Stimulated activated CD8-positive, alpha-beta memory T cell treated with anti-CD3 and anti-CD28 coated beads, Interleukin-7, amount 100 ng/mL, for 4 hours (primary cell): Measurements from ENCODE around the gene TMEM238L.

Experiments
- DNase-seq, 2 donors: peaks; one replicate each; pipeline ENCODE4 v3.0.0-alpha.2; 2020; ENCODE audit warnings: low read depth in 2 of 2

TMEM238L gene

GRCh38 chr17:10804546-10804945 is 647 bp upstream of the TMEM238L start:
- DNase-seq: no peak

- DNase-seq: no peak
These were observed 549 bp downstream of the TMEM238L start for GRCh38 chr17:10803350-10803749.

GRCh38 chr17:10802496-10803284 is 1.2 kb downstream of the TMEM238L start:
- DNase-seq: no peak

- DNase-seq: no peak
These were observed 4.5 kb downstream of the TMEM238L start for GRCh38 chr17:10799407-10799806.

- DNase-seq: no peak
These were observed 5.0 kb downstream of the TMEM238L start for GRCh38 chr17:10798910-10799309.

- no peak for DNase-seq
These were observed 5.6 kb downstream of the TMEM238L start for GRCh38 chr17:10798332-10798749.

GRCh38 chr17:10797476-10798328 is 6.2 kb downstream of the TMEM238L start:
- no peak for DNase-seq

- DNase-seq: no peak
These were observed 10.1 kb downstream of the TMEM238L start for GRCh38 chr17:10793816-10794215.

GRCh38 chr17:10793256-10793655 is 10.6 kb downstream of the TMEM238L start:
- no peak for DNase-seq

GRCh38 chr17:10792151-10792550 is 11.7 kb downstream of the TMEM238L start:
- no peak for DNase-seq

- DNase-seq: no peak
These were observed 13.2 kb downstream of the TMEM238L start for GRCh38 chr17:10790491-10791401.

GRCh38 chr17:10789694-10790271 is 14.1 kb downstream of the TMEM238L start:
- DNase-seq: no peak

GRCh38 chr17:10787306-10788045 is 16.4 kb downstream of the TMEM238L start:
- no peak for DNase-seq

- DNase-seq: no peak
These were observed 18.6 kb downstream of the TMEM238L start for GRCh38 chr17:10785295-10785694.

- DNase-seq: no peak
These were observed 24.3 kb downstream of the TMEM238L start for GRCh38 chr17:10779609-10780008.

GRCh38 chr17:10777890-10778289 is 26.0 kb downstream of the TMEM238L start:
- no peak for DNase-seq

- DNase-seq: no peak
These were observed 26.6 kb downstream of the TMEM238L start for GRCh38 chr17:10777131-10777807.

- no peak for DNase-seq
These were observed 27.5 kb downstream of the TMEM238L start for GRCh38 chr17:10776381-10776780.

GRCh38 chr17:10775740-10776356 is 28.1 kb downstream of the TMEM238L start:
- DNase-seq: no peak

- DNase-seq: no peak
These were observed 28.8 kb downstream of the TMEM238L start for GRCh38 chr17:10775058-10775457.
